ENCODE results near the gene CCDC28A. TPM values are rescaled to one million over a fixed set of nuclear protein-coding genes. Genes with fewer than 3 reads are reported as not detected.

Gene CCDC28A
- total RNA-seq, 4 donors from 2014 or later, result 44.5 to 51.7 (median 47.3) TPM

DNA sequence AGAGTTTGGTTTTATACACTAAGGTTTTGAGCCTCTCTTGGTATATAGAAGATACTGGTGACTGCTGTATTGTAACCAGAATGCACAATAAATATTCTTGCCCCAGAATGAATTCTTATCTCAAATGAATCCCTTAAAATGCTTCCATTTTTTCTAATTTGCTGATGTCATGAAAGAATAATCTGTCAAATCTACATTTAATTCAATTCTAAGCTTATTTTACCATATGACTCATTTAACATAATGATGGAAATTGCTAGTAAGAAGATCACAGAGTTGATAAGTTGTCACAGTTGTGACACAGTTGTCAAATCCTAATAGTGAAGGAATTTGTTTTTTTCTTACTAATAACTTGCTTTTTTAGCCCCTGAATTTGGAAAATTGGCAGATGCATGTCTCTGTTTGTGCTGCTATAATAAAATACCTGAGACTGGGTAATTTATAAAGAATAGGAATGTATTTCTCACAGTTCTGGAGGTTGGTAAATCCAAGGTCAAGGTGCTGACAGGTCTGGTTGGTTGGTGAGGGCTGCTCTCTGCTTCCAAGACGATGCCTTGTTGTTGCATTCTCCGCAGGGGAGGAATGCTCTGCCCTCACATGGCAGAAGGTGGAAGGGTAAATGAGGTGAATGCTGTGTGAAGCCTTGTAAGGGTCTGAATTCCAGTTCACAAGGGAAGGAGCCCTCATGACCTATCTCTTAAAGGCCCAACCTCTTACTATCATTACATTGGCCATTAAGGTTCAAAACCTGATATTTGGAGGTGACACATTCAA is 27.0 kb downstream of the CCDC28A start:
- no peaks in the 10 kb centered on the region for H3K36me3 ChIP-seq
- no peaks in the 10 kb centered on the region for H3K4me1 ChIP-seq
- no peak overlapping the region for H3K27ac ChIP-seq
- H3K9me3 ChIP-seq, result no peaks in the 10 kb centered on the region
- H3K27me3 ChIP-seq, result no peaks in the 10 kb centered on the region
- no peak for TF ChIP-seq POLR2A (IDR thresholded peaks at IDR 0.05)
- TF ChIP-seq, protein P1, sequence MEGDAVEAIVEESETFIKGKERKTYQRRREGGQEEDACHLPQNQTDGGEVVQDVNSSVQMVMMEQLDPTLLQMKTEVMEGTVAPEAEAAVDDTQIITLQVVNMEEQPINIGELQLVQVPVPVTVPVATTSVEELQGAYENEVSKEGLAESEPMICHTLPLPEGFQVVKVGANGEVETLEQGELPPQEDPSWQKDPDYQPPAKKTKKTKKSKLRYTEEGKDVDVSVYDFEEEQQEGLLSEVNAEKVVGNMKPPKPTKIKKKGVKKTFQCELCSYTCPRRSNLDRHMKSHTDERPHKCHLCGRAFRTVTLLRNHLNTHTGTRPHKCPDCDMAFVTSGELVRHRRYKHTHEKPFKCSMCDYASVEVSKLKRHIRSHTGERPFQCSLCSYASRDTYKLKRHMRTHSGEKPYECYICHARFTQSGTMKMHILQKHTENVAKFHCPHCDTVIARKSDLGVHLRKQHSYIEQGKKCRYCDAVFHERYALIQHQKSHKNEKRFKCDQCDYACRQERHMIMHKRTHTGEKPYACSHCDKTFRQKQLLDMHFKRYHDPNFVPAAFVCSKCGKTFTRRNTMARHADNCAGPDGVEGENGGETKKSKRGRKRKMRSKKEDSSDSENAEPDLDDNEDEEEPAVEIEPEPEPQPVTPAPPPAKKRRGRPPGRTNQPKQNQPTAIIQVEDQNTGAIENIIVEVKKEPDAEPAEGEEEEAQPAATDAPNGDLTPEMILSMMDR (IDR thresholded peaks at IDR 0.05), result no peak
- no peak for DNase-seq
- WGBS, 2 donors, result 79 to 82% methylated on average over 2 of the region's 2 CpGs
- intact Hi-C loops (cut with DNase I), result no loop called here
- H3K4me3 ChIP-seq (replicated peaks in 1 of 3), result no peak overlapping the region

DNA sequence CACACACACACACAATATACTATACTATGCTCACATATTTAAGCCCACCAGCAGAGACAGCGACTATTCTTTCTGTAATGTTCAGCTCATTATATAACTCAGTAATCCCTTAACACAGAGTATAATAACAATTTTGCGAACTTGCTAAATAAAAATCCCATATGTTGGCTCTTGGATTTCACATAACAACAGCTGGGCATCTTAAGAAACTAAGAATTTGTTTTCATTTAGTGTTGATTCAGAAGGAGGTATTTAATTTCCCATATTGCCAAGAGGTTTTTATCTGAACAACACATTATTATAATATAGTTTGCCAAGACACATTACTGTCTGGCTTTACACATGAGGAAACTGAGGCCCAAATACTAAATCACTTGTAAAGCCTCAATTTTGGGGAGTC is 29.8 kb downstream of the CCDC28A start:
- 89 to 97% methylated on average over 2 of the region's 2 CpGs for WGBS, 2 donors
- TF ChIP-seq POLR2A (IDR thresholded peaks at IDR 0.05), result no peak
- TF ChIP-seq, protein P1 (IDR thresholded peaks at IDR 0.05), result no peak
- Histone ChIP-seq H3K4me3 (replicated peaks in 1 of 3) (no peak overlapping the region), H3K4me1 (no peaks in the 10 kb centered on the region), H3K27me3 (no peaks in the 10 kb centered on the region), H3K9me3 (no peaks in the 10 kb centered on the region), H3K27ac (no peak overlapping the region), H3K36me3 (no peaks in the 10 kb centered on the region)
- DNase-seq, result no peak
- intact Hi-C loops (cut with DNase I), result no loop called here

DNA sequence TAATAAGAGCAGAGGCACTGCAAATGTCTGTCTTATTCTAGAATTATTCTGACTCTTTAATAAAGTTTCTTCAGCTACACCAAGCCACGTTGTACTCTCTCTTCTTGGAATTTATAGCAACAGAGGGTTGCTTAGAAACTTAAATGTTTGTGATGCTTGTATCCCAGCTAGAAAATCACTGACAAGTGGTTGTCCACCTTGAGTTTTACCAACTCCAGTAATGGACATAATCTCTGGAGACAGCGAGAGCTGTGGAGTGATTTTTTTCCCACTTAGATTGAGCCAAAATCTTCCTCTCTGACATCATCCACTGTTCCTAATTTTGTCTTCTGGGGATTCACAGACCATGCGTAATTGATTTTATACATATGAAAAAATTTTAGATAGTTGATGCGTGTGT is 30.3 kb downstream of the CCDC28A start:
- Histone ChIP-seq H3K27ac (no peak overlapping the region), H3K4me3 (replicated peaks in 1 of 3) (no peak overlapping the region), H3K4me1 (no peaks in the 10 kb centered on the region), H3K27me3 (no peaks in the 10 kb centered on the region), H3K9me3 (no peaks in the 10 kb centered on the region), H3K36me3 (no peaks in the 10 kb centered on the region)
- intact Hi-C loops (cut with DNase I), result no loop called here
- WGBS, 2 donors, result 69 to 72% methylated on average over 4 of the region's 4 CpGs
- no peak for TF ChIP-seq POLR2A (IDR thresholded peaks at IDR 0.05)
- TF ChIP-seq, protein P1 (IDR thresholded peaks at IDR 0.05), result no peak
- DNase-seq, result no peak

DNA sequence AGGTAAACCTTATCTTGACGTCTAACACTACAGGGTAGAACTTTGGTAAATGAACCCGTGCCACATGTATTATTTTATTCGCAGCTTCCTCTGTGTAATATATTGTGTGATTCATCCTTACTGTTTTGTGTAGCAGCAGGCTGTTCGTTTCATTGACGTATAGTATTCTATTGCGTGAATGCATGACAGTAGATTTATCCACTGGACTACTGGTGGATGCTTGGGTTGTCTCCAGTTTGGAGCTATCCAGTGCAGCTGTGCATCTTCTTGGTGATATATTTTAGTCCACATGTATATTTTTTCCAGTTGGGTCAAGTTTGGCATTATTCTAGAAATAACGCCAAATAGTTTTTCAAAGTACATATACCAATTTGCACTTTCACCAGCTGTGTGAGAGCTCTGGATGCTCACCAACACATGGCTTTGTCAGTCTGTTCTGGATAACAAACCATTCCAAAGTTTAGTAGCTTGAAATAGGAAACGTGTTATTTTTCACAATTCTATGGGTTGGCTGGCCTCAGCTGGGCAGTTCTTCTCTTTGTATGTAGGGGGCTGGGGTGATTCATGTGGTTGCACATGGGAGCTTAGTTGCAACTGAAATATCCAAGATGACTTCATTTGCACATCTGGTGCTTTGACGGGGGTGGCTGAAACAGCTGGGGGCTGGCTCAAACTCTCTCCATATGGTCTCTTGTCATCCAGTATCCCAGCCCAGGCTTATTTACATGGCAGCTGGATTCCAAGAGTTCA is 31.6 kb downstream of the CCDC28A start:
- no peaks in the 10 kb centered on the region for H3K4me1 ChIP-seq
- H3K9me3 ChIP-seq, result no peaks in the 10 kb centered on the region
- no peak for DNase-seq
- H3K27me3 ChIP-seq, result no peaks in the 10 kb centered on the region
- no peak overlapping the region for H3K4me3 ChIP-seq (replicated peaks in 1 of 3)
- H3K27ac ChIP-seq, result no peak overlapping the region
- 89 to 92% methylated on average over 9 of the region's 9 CpGs for WGBS, 2 donors
- H3K36me3 ChIP-seq, result no peaks in the 10 kb centered on the region
- TF ChIP-seq, protein P1 (IDR thresholded peaks at IDR 0.05), result no peak
- TF ChIP-seq POLR2A (IDR thresholded peaks at IDR 0.05), result no peak
- intact Hi-C loops (cut with DNase I), result no loop called here

DNA sequence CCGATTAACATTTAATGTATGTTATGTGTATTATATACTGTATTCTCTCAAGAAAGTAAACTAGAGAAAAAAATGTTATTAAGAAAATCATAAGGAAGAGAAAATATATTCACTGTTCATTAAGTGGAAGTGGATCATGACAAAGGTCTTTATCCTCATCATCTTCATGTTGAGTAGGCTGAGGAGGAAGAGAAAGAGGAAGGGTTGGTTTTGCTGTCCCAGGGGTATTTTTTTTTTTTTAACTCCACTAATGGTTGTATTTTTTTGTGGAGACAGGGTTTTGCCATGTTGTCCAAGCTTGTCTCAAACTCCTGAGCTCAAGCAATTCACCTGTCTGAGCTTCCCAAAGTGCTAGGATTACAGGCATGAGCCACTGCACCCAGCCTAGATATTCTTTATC is 33.3 kb downstream of the CCDC28A start:
- no peaks in the 10 kb centered on the region for H3K27me3 ChIP-seq
- no peaks in the 10 kb centered on the region for H3K36me3 ChIP-seq
- no peaks in the 10 kb centered on the region for H3K4me1 ChIP-seq
- TF ChIP-seq, protein P1 (IDR thresholded peaks at IDR 0.05), result no peak
- no peak for TF ChIP-seq POLR2A (IDR thresholded peaks at IDR 0.05)
- WGBS, 2 donors, result 95 to 98% methylated on average over 1 of the region's 1 CpG
- no peak overlapping the region for H3K4me3 ChIP-seq (replicated peaks in 1 of 3)
- no peaks in the 10 kb centered on the region for H3K9me3 ChIP-seq
- DNase-seq, result no peak
- intact Hi-C loops (cut with DNase I), result no loop called here
- no peak overlapping the region for H3K27ac ChIP-seq
